H1 (cell line): Measurements from ENCODE around the gene RHBDF2. TPM values are rescaled to one million over a fixed set of nuclear protein-coding genes. Genes with fewer than 3 reads are reported as not detected.

Experiments used
- ASH2L ChIP-seq: fragments of 200-600, 300-600 bp; sonication (generic); IDR thresholded peaks from one replicate; pipeline ENCODE4 v1.7.1; 2017; ENCODE audit warnings: low read length
- CBX5 ChIP-seq: fragments of 300-800, 300-1000 bp; sonication (generic); IDR thresholded peaks from 2 replicates; pipeline ENCODE4 v1.7.1; 2016; ENCODE audit warnings: antibody characterized with exemption, low read length, low read depth
- CBX8 ChIP-seq: fragments of 300-800, 300-1000 bp; sonication (generic); IDR thresholded peaks from 2 replicates; pipeline ENCODE4 v1.7.1; 2016; ENCODE audit warnings: low read depth, low read length, borderline replicate concordance
- CHD2 ChIP-seq: IDR thresholded peaks from 2 replicates; pipeline ENCODE4 v1.6.1; 2012; ENCODE audit warnings: low read length, improper control_type of control experiment
- CTBP2 ChIP-seq: IDR thresholded peaks from 2 replicates; pipeline ENCODE4 v1.7.0; 2011; ENCODE audit warnings: borderline replicate concordance, mild to moderate bottlenecking, moderate library complexity, mixed read lengths, low read length; ENCODE audit not compliant: insufficient read depth, insufficient read length
- EGR1 ChIP-seq: IDR thresholded peaks from 2 replicates; pipeline ENCODE4 v1.6.1; 2011; ENCODE audit warnings: low read depth, low read length, borderline replicate concordance
- EZH2 ChIP-seq: fragments of 200-600 bp; sonication (generic); IDR thresholded peaks from 2 replicates; pipeline ENCODE4 v1.7.1; 2012; ENCODE audit warnings: low read depth, mild to moderate bottlenecking, moderate library complexity, low read length, inconsistent platforms; ENCODE audit not compliant: severe bottlenecking
- HDAC2 ChIP-seq, 2 experiments: fragments of 300-600 bp in 1 of 2; sonication (generic) in 1 of 2; IDR thresholded peaks; 2 replicates each; pipeline ENCODE4 v1.6.1; 2011 to 2012; ENCODE audit warnings: low read depth in 2 of 2, low read length in 2 of 2, mild to moderate bottlenecking in 2 of 2, moderate library complexity in 2 of 2, borderline replicate concordance in 1 of 2, inconsistent platforms in 1 of 2
- JUND ChIP-seq: IDR thresholded peaks from 2 replicates; pipeline ENCODE4 v1.6.1; 2011; ENCODE audit warnings: mild to moderate bottlenecking, improper control_type of control experiment, low read length
- NANOG ChIP-seq: IDR thresholded peaks from 2 replicates; pipeline ENCODE4 v1.6.1; 2011; ENCODE audit warnings: low read length, low read depth, mild to moderate bottlenecking, inconsistent platforms; ENCODE audit not compliant: insufficient read depth, poor library complexity, severe bottlenecking
- PHF8 ChIP-seq: fragments of 200-600 bp; sonication (generic); conservative IDR thresholded peaks from 2 replicates; pipeline ENCODE4 v1.7.1; 2012; ENCODE audit warnings: low read depth, mild to moderate bottlenecking, inconsistent platforms, low read length, moderate library complexity
- POU5F1 ChIP-seq: IDR thresholded peaks from 2 replicates; pipeline ENCODE4 v1.6.1; 2011; ENCODE audit warnings: low read depth, mild to moderate bottlenecking, low read length, moderate library complexity
- RAD21 ChIP-seq, 2 experiments: IDR thresholded peaks in 1 of 2; conservative IDR thresholded peaks in 1 of 2; 2 replicates each; pipeline ENCODE4 v1.6.1; 2011; ENCODE audit warnings: low read depth in 2 of 2, low read length in 2 of 2, improper control_type of control experiment in 1 of 2, inconsistent platforms in 1 of 2, mild to moderate bottlenecking in 1 of 2, moderate library complexity in 1 of 2
- RBBP5 ChIP-seq: IDR thresholded peaks from 2 replicates; pipeline ENCODE4 v1.7.1; 2012; ENCODE audit warnings: low read depth, mild to moderate bottlenecking, inconsistent platforms, low read length, moderate library complexity, borderline replicate concordance
- RFX5 ChIP-seq: IDR thresholded peaks from 2 replicates; pipeline ENCODE4 v1.6.1; 2011; ENCODE audit warnings: low read depth, low read length, improper control_type of control experiment, borderline replicate concordance
- RXRA ChIP-seq: IDR thresholded peaks from 2 replicates; pipeline ENCODE4 v1.6.1; 2011; ENCODE audit warnings: low read depth, mild to moderate bottlenecking, low read length, moderate library complexity; ENCODE audit not compliant: insufficient read depth
- SP2 ChIP-seq: IDR thresholded peaks from 2 replicates; pipeline ENCODE4 v1.6.1; 2012; ENCODE audit warnings: mild to moderate bottlenecking, low read length, inconsistent platforms
- TAF1 ChIP-seq: IDR thresholded peaks from 2 replicates; pipeline ENCODE4 v1.6.1; 2011; ENCODE audit warnings: mild to moderate bottlenecking, low read depth, low read length
- TBP ChIP-seq: IDR thresholded peaks from 2 replicates; pipeline ENCODE4 v1.6.1; 2011; ENCODE audit warnings: low read depth, low read length, improper control_type of control experiment
- TCF12 ChIP-seq: IDR thresholded peaks from 2 replicates; pipeline ENCODE4 v1.6.1; 2011; ENCODE audit warnings: low read depth, mild to moderate bottlenecking, low read length
- polyA plus RNA-seq, 7 experiments: library from polyadenylated mRNA; depleted of rRNA in 3 of 7; stranded (reverse) in 5 of 7; unstranded in 2 of 7; fragments of >200 nt in 5 of 7; fragments of 200-250 nt in 2 of 7; gene quantifications; 1 replicate in 5 of 7; 2 replicates in 1 of 7; 4 replicates in 1 of 7; pipeline versions ENCODE4 v1.2.1 to v1.2.3, GENCODE V29; 2011 to 2013; ENCODE audit warnings: missing spikeins in 2 of 7, mixed read lengths in 2 of 7
- total RNA-seq: library from RNA; stranded (reverse); fragmentation: NEBNext Ultra II Directional; extraction: Animal tissue kit (Norgen Biotek cat#: 25700); gene quantifications from 2 replicates; pipeline ENCODE4 v1.2.1, GENCODE V29; 2021

Gene RHBDF2
- total and polyA plus RNA-seq, 2 of the 8 experiments (the other 6 are each of a cell fraction or from before 2014, with no cell fraction given): 21.2 to 25.9 TPM

- TF ChIP-seq CTBP2 (peak; percentile 42), NANOG (no peak), POU5F1 (no peak), EZH2 (no peak), TBP (no peak), EGR1 (no peak), TAF1 (no peak), SP2 (no peak), CBX8 (no peak), CBX5 (no peak), RBBP5 (0 out of 2 replicates have a peak, but pooled peaks have one; percentile 31), RFX5 (0 out of 2 replicates have a peak, but pooled peaks have one; percentile 27), PHF8 (no peak), CHD2 (0 out of 2 replicates have a peak, but pooled peaks have one; percentile 17), TCF12 (no peak), RAD21 (IDR thresholded peaks at IDR 0.05 in 1 of 2, conservative IDR thresholded peaks at IDR 0.05 in 1 of 2; ENCODE audit: low read depth in 2 of 2, low read length in 2 of 2) (no peak), HDAC2 (IDR thresholded peaks at IDR 0.05; ENCODE audit: borderline replicate concordance in 1 of 2, low read depth in 2 of 2, low read length in 2 of 2) (no peak), RXRA (no peak), JUND (peak; percentile 90), ASH2L (peak; percentile 35)
Measured at GRCh38 chr17:76540381-76541300, 39.4 kb upstream of the RHBDF2 start (continued).
